ENCODE results near the gene ARHGEF38. TPM values are rescaled to one million over a fixed set of nuclear protein-coding genes. Genes with fewer than 3 reads are reported as not detected.

The ARHGEF38 gene
- total RNA-seq, 4 donors from 2014 or later = not detected

DNA sequence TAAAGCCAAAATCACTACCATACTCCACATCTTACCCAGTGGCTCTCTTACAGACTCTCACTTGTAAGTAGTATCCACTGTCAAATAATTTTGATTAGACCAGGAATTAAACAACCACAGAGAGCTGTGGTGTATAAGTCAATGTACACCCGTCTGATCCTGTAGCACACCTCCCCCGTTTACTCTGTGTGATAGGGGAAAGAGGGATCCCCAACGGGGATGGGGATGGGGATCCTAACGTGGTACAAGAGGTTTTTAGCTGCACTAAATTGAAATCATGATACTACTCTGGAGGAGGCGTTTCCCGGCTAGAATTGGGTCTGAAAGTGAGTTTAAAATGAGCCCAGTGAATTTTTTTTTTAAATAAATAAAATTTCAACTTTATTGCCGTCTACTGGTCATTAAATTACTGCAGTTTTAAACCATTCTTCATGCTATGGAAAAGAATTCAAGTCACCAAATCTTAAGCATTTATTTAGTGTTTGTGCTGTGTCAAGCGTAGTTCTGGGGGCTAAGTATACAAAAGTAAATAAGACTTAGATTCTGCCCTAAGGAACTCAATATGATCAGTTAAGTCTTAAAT lies 79.5 kb downstream of the ARHGEF38 start:
- TF ChIP-seq, protein P1, sequence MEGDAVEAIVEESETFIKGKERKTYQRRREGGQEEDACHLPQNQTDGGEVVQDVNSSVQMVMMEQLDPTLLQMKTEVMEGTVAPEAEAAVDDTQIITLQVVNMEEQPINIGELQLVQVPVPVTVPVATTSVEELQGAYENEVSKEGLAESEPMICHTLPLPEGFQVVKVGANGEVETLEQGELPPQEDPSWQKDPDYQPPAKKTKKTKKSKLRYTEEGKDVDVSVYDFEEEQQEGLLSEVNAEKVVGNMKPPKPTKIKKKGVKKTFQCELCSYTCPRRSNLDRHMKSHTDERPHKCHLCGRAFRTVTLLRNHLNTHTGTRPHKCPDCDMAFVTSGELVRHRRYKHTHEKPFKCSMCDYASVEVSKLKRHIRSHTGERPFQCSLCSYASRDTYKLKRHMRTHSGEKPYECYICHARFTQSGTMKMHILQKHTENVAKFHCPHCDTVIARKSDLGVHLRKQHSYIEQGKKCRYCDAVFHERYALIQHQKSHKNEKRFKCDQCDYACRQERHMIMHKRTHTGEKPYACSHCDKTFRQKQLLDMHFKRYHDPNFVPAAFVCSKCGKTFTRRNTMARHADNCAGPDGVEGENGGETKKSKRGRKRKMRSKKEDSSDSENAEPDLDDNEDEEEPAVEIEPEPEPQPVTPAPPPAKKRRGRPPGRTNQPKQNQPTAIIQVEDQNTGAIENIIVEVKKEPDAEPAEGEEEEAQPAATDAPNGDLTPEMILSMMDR (IDR thresholded peaks at IDR 0.05 in 4 of 5, conservative IDR thresholded peaks at IDR 0.05 in 1 of 5) = peak in 2 of 5 experiments; percentile 18 to 40
- no peak for TF ChIP-seq POLR2A (IDR thresholded peaks at IDR 0.05)
- Histone ChIP-seq H3K4me3 (no peak overlapping the region), H3K27me3 (no peaks in the 10 kb centered on the region), H3K4me1 (peaks cover 0 to 15% of the 10 kb centered on the region in 2 donors), H3K9me3 (no peaks in the 10 kb centered on the region), H3K27ac (no peak overlapping the region), H3K36me3 (no peaks in the 10 kb centered on the region)
- ATAC-seq = no peak
- DNase-seq = no peak
- intact Hi-C loops (cut with DNase I; ENCODE audit: low total_unique reads) = no loop called here
- in situ Hi-C loops (cut with MboI; ENCODE audit: low sequenced_read_pairs in 4 of 4) = no loop called here

DNA sequence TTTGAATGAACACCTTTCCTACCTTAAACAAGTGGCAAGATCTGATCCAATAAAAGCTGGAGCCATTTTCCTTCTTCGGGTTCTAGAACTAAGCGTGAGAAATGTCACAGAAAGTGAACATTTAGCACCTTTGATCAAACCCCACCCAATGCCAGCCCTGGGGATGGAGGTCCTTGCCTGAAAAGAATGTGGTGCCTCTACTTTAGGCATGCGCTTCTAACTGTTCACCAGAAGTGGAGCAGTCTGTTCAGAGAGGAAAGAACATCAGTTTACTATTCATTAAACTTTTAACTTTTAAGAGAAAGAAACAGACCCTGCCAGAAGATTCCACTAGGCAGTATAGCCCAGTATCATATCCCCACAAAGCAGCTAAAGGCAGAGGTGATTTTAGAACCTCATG lies 80.2 kb downstream of the ARHGEF38 start:
- DNase-seq (no peak), ATAC-seq (no peak)
- intact Hi-C loops (cut with DNase I; ENCODE audit: low total_unique reads) = no loop called here
- Histone ChIP-seq H3K4me1 (peaks cover 1 to 20% of the 10 kb centered on the region in 2 donors), H3K27me3 (no peaks in the 10 kb centered on the region), H3K4me3 (no peak overlapping the region), H3K9me3 (no peaks in the 10 kb centered on the region), H3K36me3 (no peaks in the 10 kb centered on the region), H3K27ac (no peak overlapping the region)
- in situ Hi-C loops (cut with MboI; ENCODE audit: low sequenced_read_pairs in 4 of 4) = no loop called here
- TF ChIP-seq, protein P1 (IDR thresholded peaks at IDR 0.05 in 4 of 5, conservative IDR thresholded peaks at IDR 0.05 in 1 of 5) = no peak
- TF ChIP-seq POLR2A (IDR thresholded peaks at IDR 0.05) = no peak

DNA sequence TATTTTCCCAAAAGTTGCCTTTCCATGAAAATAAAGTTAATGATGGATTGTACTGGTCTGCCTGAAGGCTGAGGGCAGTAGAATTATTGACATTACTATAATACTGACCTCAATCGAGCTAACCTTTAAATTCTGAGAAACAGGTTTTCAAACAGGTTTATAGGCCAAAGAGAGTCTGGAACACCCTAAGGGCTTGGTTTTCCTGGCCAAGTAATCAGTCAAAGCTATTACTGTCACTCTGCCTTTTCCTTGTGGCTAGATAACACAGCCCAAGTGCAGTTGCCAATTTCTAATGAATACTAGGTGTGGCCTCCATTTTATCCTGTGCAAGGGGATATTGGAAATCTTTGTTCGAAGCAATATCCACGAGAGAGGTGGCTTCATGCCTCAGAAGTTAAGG lies 80.8 kb downstream of the ARHGEF38 start:
- TF ChIP-seq POLR2A (IDR thresholded peaks at IDR 0.05) = no peak
- TF ChIP-seq, protein P1 (IDR thresholded peaks at IDR 0.05 in 4 of 5, conservative IDR thresholded peaks at IDR 0.05 in 1 of 5) = no peak
- Histone ChIP-seq H3K4me3 (no peak overlapping the region), H3K4me1 (peaks cover 4 to 26% of the 10 kb centered on the region in 2 donors), H3K27me3 (no peaks in the 10 kb centered on the region), H3K9me3 (no peaks in the 10 kb centered on the region), H3K36me3 (no peaks in the 10 kb centered on the region), H3K27ac (no peak overlapping the region)
- in situ Hi-C loops (cut with MboI; ENCODE audit: low sequenced_read_pairs in 4 of 4) = no loop called here
- ATAC-seq (no peak), DNase-seq (no peak)
- intact Hi-C loops (cut with DNase I; ENCODE audit: low total_unique reads) = no loop called here

DNA sequence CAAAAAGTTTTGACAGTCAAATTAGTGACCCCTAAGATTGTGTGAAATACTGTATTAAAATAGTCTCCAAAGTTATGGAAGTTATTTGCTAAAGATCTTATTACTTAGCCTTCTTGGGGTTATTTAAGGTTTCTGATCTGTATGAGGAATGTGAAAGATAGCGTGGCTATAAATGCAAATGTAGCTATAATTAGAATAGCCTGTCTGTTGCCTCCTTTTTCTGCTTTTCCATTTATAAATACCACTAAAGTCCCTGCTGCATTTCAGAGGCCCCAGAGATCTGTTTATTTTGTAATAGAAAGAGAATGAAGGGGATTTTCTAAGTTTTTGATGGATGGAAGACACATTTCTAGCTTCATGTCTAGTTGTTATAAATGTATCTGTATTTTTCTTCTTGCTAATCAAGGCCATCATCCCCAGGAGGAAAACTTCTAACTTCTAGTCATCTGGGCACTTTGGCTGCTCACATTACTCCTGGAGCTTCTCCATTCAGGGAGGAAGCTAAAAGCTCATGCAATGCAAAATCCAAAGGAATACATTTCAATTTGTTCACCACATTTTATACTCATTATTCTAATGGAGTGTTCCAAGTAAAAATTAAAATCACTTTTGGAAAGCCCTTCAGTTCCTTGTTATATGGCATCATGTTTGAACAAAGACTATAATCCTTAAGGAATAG lies 82.1 kb downstream of the ARHGEF38 start:
- no peaks in the 10 kb centered on the region for H3K27me3 ChIP-seq
- DNase-seq (no peak), ATAC-seq (no peak)
- H3K9me3 ChIP-seq = no peaks in the 10 kb centered on the region
- H3K4me3 ChIP-seq = no peak overlapping the region
- no peaks in the 10 kb centered on the region for H3K36me3 ChIP-seq
- no peak for TF ChIP-seq POLR2A (IDR thresholded peaks at IDR 0.05)
- TF ChIP-seq, protein P1 (IDR thresholded peaks at IDR 0.05 in 4 of 5, conservative IDR thresholded peaks at IDR 0.05 in 1 of 5) = no peak
- intact Hi-C loops (cut with DNase I; ENCODE audit: low total_unique reads) = no loop called here
- H3K4me1 ChIP-seq = peaks cover 4 to 27% of the 10 kb centered on the region in 2 donors
- no peak overlapping the region for H3K27ac ChIP-seq
- in situ Hi-C loops (cut with MboI; ENCODE audit: low sequenced_read_pairs in 4 of 4) = no loop called here

Measured in gastrocnemius medialis (tissue), 4 donors.